GM21825 (cell line): ENCODE results near the gene HOMER2.
"Not testable (repeated sequence)": the region's sequence is repeated elsewhere in the genome, so short reads cannot be mapped to it uniquely, and the experiment has no call there.

Source experiments
- ATAC-seq: cut with Tn5 transposase; IDR thresholded peaks from one replicate; pipeline ENCODE4 v1.9.1; 2021; ENCODE audit warnings: mild to moderate bottlenecking, moderate library complexity; ENCODE audit not compliant: unreplicated experiment

The HOMER2 gene

DNA sequence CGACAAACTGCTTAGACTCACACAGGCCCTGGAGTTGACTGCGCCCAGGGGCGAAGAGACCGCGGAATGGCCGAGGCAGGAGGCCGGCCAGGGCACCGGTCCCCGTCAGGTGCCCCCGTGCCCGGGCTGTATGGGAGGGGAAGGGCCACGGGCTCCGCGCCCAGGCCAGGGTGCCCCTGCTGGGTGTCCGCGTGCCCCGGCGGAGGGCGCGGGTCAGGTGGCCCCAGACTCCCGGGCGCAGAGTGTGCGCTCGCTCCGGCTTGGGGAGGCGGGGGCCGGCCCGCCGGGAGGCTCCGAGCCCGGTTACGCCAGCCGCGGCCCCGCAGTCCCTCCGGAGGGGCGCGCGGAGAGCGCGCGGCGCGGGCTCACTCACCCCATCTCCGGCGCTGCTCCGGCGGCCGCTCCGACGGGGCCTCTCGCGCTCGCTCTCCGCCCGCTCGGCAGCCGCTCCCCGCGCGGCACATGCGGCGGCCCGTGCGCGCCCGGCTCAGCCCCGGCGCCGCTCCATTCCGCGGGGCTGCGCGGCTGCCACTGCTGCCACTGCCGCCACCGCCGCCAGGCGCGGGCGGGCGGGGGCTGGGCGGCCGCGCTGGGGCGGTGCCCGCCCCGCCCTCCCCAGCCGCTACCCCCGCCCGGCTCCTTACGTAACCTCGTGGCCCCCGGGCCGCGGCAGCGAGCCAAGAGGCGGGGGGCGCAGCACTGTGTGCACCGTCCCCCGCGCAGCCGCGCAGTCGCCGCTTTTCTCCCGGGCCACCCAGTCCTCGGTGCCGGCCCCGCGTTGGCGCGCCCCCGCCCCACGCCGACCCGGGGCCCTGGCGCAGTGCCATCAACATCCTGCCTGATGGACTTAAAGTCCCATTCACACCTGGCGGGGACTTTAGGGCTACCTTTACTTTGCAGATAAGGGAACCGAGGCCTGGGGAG is at the start of gene HOMER2:
HOMER2 (minus strand) TSS at position 563 of the 924 bp plus-strand sequence; CDS start at position 378, 185 bp downstream.
- ATAC-seq: no peak

DNA sequence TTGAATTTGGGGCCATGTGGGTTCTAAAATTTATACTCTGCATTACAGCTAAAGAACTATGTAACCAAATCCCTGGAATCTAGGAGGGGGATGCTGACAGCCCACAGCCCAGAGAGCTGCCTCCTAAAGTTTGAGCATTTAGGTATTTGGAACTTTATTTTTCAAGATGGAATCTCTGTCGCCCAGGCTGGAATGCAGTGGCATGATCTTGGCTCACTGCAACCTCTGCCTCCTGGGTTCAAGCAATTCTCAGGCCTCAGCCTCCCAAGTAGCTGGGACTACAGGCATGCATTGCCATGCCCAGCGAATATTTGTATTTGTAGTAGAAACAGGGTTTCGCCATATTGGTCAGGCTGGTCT is 48.1 kb upstream of the HOMER2 start:
- not testable (repeated sequence) for ATAC-seq

DNA sequence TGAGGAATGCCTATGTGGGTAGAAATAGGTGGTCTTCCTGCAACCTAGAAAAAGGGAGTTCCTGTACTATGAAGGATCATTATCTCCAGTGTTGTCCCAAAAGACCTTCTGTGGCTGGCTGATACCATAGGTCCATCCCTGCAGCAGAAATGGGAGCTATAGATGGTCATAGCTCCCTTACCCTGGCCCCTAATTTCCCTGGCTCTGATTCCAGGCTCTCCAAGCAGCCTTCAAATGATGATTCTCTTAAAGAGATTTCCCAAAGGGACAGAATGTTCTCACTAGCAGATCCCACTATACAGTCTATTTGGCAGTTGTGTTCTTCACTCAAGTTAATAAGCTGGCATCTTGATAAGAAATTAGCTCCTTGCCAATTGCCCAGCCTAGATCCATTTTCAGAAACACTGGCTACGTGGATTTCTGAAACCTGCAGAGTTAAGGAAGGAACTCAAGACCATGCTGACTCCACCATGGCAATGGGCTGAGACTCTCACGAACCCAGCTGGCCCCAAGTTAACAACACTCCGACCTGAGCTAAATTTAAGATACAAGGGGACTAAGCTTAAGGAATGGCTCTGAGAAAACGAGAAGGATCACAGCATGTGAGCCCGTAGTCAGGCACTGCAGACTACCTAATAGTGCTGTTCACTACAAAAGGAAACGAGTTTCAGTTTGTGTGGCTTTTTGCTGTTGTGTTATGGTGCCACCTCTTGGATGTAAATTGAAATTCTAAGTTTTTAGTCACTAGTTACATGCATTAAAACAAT is 47.6 kb upstream of the HOMER2 start:
- ATAC-seq: peak; percentile 79

DNA sequence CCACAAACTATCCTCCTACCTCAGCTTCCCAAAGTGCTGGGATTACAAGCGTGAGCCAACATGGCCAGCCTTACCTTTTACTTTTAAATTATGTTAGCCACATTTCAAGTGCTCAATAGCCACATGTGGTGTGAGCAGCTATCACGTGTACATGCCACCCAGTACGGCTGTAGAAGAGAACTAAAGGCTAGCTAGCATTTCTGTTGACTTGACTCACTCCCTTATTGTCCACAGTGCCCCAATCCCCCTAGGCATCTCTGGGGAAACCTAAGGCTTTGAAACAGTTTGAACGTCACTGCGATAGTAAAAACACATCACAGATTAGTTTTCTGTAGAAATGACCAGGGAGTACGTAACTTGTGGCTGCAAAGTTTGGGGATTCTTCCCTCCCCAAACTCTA is 46.9 kb upstream of the HOMER2 start:
- no peak for ATAC-seq

DNA sequence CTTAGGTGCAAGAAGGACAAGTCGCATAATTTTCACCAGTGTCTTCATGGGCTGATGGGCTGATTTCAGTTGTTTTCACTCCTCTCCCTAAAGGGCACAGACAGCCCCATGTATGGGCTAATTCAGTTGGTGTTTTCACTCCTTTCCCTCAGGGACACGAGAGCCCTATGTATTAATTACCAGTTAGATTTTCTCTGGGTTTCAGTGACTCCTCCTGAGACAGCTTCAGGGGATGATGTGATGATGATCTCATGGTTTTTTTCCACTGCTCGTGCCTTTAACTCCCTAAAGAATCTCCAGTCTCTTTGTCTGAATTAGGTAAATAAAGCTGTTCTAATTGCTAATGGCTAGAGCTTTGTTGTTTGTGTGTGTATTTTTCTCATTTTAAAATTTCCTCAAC is 43.4 kb upstream of the HOMER2 start:
- ATAC-seq: no peak

DNA sequence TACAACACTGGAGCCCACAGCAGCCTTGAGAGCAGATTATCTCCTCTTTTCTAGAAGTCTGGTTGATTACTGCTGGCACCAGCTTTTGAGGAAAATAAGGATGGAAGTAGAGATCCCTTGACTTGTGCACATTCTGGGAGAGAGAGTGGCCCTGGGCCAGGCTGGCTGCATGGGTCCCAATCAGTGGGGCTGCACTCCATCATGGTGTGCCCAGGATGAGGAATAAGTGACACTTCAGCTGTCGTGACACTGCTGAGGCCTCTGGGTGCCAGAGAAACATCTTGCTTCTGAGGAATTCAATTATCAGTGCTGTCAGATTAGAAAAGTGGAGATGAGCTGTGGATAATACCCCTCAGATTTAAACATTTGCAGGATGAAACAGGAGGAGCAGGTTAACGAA is 42.6 kb upstream of the HOMER2 start:
- no peak for ATAC-seq

DNA sequence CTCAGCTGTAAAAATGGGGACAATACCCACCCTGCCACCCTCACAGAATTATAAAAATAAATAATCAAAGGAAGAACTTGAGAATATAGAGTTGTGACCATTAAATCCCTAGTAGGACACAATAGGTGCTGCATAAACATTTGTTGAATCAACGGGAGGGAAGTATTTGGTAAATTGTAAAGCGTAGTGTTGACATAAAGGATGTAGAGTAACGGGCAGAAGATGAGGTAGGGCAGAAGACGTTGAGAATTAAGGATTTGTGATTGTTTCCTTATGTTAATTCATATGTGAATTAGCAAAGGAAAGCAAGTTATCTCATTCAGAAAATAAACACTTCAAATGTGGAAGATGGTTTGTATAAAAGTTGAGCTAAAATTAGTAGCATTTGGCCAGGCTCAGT is 40.6 kb upstream of the HOMER2 start:
- no peak for ATAC-seq

DNA sequence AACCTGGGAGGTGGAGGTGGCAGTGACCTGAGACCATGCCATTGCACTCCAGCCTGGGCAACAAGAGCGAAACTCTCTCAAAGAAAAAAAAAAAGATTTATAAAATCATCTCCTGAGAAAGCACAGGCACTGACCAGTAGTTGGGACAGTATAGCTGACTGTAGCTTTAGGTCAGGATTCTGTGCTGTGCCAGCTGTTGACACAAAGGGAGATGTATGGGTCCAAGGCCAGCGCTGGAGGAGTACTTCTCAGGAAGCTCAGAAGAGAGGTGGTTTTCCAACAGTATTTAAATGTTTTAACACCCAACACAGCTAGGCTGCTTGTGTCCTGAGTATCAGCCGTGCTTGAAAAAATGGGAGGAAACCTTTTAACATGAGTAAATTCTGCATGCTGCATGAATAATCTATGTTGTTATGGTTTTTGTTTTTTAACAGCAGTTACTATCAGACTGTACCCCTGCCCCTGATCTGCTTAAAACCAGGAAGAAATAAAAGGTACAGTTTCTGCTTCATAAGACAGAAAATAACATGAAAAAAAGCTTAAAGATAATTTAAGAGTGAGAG is 40.0 kb upstream of the HOMER2 start:
- ATAC-seq: no peak

DNA sequence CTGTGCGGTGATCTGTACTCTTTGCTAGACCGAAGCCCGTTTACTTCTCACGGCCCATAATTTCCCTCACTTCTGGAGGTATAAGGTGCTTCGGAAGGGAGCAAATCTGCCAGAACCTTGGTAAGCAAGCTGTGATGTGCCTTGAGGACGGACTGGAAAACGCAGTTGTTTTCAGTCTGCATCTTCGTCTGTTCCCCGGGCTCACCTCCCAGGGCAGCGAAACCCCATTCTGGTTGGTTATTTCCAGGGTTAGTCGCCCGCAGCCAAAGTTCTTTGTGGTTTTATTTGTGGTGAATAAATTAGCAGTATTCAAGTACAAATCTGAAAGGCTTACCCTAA is 33.9 kb upstream of the HOMER2 start:
- peak; percentile 12 for ATAC-seq

DNA sequence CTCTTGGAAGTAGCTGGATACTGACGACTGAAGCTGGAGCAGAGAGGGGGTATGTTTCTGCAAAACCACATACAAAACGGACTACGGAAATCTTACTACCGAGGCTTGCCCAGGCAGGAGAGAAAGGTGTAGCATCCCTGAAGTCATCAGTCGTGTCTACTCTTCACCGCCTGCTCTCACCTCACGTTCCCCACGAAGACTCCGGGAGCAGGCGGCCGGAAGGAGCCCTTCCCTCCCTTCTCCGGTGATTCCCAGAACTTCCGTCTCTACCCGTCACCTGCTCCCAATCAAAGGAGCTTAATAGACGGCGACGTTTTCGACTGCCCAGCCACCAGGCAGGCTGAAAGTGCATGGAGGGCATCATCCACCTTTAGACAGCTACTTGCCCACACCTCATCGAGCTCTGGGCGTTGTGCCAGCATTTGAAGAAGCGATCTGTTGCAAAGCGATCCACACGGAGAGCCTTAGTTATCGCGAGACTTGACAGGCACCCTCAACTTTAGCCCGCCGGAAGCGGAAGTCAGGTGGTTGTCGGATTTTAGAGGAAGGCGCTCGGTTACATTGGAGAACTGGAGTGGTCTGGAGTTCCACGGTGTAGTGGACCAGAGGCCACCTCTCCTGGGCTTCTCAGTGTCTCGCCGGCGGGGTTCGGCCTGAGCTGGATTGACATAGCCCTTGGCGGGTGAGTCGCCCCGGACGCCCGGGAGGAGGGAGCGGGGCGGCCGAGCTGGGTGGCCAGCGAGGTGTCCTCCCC is 33.3 kb upstream of the HOMER2 start, which contains the start of gene RAMAC:
RAMAC (plus strand) TSS at position 523 of the 754 bp plus-strand sequence. CDS start 2,809 bp downstream, outside the sequence.
- peak; percentile 94 for ATAC-seq

DNA sequence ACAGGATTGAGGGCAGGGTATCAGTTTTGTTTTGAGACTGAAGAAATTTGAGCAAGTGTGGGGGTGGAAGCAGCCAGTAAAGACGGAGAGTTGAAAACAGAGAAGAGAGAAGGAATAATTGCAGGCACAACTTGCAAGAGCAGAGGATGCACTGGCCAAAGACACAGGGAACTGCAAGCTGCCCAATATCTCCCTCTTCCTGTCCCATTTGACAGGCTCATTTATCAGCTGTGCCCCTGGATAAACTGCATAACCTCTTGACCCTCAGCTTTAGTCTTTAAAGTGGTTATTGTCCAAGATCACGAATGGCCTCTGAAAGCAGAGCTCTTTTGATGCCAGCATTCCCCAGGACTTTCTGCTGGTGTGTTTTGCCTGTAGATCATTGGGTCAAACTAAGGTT is 28.5 kb upstream of the HOMER2 start:
- no peak for ATAC-seq

DNA sequence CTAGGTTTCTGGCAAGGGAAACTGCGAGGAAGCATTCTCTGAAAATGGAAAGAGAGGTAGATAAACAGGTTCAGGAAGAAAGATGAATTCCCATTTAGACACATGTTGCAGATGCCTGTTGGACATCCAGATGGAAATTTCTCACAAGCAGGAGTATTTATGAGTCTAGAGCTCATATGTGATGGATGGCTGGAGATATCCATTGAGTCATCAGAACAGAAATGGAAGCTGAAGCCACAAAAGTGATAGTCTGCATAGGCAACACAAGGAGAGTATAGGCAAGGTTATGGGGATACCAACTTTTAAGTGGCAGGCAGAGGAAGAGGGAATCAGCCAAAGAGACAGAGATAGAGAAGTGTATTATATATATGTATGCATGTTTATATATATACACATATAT is 27.2 kb upstream of the HOMER2 start:
- no peak for ATAC-seq

DNA sequence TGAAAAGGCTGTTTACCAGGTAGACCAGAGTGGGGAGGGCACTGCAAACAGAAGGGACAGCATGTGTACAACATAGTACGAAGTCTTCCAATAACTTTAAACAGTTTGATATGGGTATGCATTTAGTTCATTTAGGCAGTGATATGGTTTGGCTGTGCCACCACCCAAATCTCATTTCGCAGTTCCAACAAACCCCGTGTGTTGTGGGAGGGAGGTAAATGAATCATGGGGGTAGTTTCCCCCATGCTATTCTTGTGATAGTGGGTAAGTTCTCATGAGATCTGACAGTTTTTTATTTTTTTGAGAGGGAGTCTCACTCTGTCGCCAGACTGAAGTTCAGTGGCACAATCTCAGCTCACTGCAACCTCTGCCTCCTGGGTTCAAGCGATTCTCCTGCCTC is 25.9 kb upstream of the HOMER2 start:
- ATAC-seq: no peak

DNA sequence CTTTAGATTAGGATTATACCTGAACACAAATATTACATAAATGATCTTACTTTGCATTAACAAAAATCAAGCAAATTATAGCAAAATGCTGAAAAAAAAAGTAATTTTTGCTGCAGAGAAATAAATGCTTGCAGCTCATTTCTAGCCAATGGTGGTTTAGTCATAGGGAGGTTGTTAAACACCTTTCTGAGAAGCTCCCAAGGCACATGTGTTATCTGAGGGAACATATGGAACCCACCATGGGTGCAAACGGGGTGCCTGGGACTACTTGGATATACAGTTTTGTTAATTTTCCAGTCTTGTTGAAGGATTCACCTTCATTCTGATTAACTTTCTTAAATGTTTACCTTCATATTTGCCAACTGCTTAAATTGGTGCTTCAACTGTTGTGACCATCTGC is 24.6 kb upstream of the HOMER2 start:
- no peak for ATAC-seq

DNA sequence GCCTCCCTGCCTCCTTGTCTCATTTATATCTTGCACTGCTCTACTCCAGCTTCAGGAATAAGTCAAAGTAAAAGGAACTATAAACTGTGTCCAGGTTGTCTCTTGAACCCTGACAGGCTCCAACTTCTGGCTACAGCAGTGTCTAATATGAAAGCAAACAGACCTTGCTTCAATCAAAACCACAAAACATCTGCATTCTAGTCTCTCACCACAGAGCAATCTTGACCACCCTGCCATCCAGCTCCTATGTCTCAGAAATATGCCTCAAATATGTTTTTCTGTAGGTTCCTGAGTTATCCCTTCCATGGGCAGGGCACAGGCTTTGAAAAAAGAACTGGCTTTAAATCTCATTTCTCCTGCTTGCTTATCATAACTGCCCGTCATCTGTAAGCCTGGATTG is 20.5 kb upstream of the HOMER2 start:
- ATAC-seq: no peak

DNA sequence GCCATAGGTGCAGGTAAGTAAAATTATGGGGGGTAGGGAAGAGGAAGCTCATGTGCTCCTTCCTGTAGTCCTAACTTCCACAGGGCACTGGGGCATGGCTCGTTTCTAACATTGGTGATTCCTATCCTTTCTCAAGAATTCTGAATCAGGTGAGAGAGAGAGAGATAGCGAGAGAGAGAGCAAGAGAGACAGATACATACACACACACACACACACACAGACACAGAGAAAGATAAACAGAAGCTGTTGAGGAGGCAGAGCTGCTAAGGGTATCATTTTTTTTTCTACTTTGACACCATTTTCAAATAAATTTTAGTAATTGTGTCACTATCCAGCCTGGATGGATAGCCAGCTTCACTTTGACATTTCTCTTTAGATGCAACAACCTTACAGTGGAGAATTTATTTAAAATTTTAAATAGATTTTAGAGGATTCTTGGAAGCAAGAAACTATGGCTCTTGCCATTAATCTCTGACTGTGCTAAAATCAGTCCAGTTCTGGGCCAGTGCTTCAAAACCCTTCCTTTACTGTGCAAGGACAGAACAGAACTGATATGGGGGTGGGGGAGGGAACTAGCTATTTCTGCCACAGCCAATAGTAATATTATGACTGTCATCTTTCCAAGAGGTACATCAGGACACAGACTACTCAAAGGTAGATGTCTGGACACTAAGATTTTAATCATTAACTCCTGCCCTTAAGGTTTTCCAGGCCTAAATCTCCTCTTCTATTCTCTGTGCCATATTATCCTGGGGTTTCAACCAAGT is 18.9 kb upstream of the HOMER2 start:
- no peak for ATAC-seq

DNA sequence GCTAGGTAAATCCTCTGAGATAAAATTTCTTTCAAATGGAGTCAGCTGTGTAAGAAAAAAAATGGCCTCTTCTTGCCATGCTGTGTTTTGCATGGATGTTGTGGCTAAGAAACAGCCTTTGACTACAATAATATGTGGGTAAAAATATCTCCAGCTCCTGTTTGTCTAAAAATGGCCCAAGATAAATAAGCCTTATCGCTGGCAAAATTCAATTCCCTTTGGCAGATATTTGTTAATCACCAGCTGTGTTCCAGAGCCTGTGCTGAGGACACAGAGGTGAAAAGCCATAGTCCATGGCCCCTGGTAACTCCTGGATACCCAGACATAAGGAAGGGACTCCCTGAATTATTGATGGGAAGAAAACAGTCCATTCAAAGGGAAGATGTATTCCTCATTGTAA is 18.2 kb upstream of the HOMER2 start:
- ATAC-seq: no peak

DNA sequence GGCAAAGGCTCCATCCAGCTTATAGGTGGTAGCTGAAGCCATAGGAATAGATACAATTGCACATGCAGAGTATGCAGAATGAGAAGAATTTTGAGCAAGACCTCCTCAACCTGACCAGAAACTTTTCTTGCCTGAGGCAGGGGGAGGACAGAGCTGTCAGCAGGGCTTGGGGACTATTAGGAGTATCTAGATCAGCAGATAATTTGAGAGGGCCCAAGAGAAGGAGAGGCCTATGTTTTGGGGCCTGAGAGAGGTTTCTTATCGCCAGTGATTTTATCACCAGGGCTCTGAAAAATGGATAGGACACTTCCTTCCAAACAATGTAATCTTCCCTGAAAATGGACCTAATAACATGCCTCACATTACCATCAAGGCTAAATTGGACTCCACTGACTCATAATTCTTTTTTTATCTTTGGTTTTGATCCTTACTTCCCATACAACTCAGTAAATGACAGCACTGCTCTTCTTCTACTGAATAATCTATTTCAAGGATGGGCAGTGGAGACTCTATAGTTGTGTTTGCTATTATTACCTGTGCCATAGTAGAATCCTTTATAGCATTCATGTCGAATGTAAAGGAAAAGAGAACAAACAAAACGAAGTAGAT is 17.7 kb upstream of the HOMER2 start:
- ATAC-seq: no peak

DNA sequence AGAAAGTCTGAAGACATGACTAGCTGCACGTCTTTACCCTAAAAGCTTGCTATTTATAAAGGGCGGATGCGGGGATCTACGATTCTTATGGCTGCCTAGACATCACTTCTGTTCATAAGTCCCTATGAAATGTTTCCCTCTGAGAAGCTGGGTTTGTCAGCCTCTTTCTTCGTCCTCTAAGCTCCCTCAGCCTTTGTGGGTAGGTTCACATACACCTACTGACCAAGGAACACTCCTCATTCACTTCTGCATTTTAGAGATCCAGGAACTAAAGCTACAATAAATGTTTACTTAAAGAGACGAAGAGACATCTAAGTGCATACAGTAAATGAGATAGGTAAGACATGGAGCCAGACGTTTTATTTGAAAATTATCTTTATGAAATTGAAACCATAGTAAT is 16.8 kb upstream of the HOMER2 start:
- ATAC-seq: no peak

DNA sequence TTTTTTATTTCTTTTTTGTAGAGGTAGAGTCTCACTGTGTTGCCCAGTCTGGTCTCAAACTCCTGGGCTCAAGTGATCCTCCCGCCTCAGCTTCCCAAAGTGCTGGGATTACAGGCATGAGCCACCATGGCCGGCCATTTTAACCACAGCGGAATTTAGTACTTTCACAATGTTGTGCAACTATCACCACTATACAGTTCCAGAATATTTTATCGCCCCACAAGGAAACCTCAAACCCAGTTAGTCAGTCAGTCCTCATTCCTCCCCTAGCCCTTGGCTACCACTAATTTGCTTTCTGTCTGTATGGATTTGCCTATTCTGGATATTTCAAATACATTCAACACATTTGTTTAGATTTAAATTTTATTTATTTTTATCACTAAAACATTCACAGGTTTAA is 15.5 kb upstream of the HOMER2 start:
- ATAC-seq: no peak
